Left renal cortex interstitium (tissue), 4 donors: ENCODE data around the gene CSGALNACT2. TPM values are rescaled to one million over a fixed set of nuclear protein-coding genes. Genes with fewer than 3 reads are reported as not detected.

Experiments
- DNase-seq, 4 donors: peaks; one replicate each; pipeline ENCODE4 v3.0.0-alpha.2; 2013; ENCODE audit warnings: low read depth in 4 of 4, low spot score in 2 of 4, missing footprints in 1 of 4
- polyA plus RNA-seq, 4 donors: library from polyadenylated mRNA; unstranded; fragments of 120-200 nt; gene quantifications; one replicate each; pipeline ENCODE4 v1.2.1, GENCODE V29; 2013; ENCODE audit not compliant: insufficient read length in 4 of 4

The CSGALNACT2 gene
- polyA plus RNA-seq, 4 donors = 17.6 to 21.5 (median 18.6) TPM

- DNase-seq = no peak
These were observed 26.2 kb upstream of the CSGALNACT2 start for GRCh38 chr10:43111921-43112607.

GRCh38 chr10:43112608-43112961 is 25.7 kb upstream of the CSGALNACT2 start:
- DNase-seq = no peak

DNA sequence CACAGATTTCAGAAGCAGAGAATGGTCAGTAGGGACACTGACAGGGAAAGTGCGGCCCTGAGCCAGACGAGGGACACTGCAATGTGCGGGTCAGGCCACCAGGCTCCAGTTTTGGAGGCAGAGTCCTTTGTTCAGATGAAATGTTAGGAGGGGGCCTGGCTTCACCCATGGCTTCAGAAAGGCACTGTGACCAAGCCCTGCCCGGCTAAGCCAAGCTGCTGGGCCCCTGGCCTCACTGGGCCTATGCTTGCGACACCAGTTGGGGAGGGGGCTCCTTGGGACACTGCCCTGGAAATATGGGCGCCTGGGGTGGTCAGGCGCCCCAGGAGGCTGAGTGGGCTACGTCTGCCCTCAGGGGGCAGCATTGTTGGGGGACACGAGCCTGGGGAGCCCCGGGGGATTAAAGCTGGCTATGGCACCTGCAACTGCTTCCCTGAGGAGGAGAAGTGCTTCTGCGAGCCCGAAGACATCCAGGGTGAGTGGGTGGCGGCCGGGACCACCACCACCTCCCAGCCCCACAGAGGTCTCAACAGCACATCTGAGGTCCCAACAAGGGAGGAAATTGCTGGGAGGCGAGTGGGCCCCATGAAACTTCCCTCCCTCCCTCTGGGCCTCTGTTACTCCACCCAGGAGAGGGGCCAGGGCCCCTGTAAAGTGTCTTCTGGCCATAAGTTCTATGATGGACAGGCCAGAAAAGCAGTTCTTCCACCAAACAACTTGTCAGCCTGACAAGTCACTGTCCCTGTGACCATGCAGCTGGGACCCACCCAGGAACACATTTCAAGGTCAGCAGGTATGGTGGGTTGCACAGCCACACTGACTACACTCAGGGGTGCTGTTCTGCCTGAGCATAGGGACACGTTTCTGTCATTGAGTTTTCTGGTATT is 24.8 kb upstream of the CSGALNACT2 start:
- DNase-seq = no peak

DNA sequence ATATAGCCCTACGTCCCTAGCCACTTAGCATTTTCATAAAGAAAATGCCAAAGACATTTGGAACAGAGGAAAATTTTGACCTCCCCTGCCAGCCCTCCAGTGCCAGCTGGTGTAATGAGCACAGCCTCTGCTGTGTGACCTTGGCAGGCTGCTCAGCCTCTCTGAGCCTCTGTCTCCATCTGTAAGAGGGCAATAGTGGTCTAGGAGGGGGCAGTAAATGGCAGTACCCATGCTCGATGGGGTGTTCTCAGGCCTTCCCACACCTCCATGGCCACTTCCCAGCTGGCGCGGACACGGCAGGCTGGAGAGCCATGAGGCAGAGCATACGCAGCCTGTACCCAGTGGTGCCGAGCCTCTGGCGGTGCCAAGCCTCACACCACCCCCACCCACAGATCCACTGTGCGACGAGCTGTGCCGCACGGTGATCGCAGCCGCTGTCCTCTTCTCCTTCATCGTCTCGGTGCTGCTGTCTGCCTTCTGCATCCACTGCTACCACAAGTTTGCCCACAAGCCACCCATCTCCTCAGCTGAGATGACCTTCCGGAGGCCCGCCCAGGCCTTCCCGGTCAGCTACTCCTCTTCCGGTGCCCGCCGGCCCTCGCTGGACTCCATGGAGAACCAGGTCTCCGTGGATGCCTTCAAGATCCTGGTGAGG is 24.0 kb upstream of the CSGALNACT2 start:
- no peak for DNase-seq

DNA sequence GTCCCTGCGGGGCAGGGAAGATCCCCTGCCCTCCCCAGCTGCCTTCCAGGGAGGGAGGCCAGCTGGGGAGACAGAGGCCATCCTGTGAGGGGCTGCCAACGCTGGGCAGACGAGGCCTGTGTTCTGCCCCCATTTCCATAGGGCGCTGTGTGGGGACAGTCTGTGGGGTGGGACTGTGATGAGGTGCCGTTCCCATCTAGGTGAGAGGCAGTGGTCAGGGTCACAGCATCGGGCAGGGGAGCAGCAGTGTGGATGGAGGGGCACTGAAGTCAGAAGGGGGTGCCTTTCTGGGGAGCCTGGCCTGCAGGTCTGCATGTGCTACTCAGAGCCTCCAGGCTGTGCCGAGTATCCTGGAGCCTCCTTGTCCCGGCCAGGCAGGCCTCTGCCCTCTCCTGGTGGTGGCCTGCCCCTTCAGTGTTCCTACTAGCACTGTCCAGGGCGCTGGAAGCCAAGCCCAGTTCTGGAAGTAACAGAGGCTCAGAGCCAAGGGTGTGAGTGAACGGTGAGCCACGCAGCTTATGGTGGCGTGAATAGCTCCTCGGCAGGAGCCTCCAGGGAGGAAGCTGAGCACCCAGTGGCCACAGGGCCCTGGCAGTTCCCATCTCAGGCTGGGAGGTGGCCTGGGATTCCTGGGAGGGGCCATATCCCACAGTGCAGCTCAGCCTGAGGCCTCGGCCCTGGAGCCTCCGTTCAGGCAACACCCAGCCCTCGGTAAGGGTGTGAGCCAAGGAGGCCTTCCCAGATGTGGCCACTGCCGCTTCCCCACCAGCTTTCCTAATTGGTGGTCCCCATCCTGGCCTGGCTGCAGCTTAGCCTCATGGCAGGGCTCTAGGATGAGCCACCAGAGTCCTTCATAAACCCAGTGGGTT is 23.3 kb upstream of the CSGALNACT2 start:
- no peak for DNase-seq

- DNase-seq = no peak
These were observed 22.2 kb upstream of the CSGALNACT2 start for GRCh38 chr10:43115881-43116595.

DNA sequence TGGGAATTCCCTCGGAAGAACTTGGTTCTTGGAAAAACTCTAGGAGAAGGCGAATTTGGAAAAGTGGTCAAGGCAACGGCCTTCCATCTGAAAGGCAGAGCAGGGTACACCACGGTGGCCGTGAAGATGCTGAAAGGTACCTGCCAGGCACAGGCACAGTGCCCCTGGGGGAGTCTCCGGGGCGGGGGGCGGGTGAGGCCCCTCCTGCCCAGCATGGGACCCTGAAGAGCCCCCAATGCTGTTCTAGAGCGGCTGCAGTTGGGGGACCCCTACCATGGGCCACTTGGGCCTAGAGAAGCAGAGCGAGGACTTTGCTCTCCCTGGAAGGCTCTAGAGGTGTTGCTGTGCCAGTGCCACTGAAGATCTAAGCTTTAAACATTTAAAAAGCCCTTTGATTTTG is 21.6 kb upstream of the CSGALNACT2 start:
- DNase-seq = no peak

GRCh38 chr10:43117031-43117776 is 21.0 kb upstream of the CSGALNACT2 start:
- no peak for DNase-seq

DNA sequence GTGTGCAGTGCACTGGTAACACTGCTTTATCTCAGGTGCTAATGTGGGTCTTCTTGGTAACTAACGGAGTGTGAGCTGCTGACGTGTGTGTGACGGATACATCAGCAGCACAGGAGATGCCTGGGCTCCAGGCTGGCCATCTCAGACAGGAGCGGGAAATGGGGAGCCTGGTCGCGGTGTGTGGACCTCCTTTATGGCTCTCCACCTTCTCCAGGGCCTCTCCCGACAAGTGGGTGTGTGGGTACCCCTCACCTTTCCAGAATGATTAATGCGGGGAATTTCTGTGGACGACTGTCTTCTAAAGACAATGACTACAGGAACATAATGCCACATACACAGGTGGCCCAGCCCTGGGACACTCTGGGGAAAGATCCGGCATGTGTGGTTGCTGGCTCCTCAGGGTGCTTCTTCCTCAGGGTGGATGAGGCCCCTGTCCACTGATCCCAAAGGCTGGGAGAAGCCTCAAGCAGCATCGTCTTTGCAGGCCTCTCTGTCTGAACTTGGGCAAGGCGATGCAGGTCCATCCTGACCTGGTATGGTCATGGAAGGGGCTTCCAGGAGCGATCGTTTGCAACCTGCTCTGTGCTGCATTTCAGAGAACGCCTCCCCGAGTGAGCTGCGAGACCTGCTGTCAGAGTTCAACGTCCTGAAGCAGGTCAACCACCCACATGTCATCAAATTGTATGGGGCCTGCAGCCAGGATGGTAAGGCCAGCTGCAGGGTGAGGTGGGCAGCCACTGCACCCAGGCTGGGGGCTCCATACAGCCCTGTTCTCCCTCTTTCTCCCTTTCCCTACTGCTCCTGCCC is 20.3 kb upstream of the CSGALNACT2 start:
- no peak for DNase-seq

GRCh38 chr10:43118631-43119415 is 19.4 kb upstream of the CSGALNACT2 start:
- no peak for DNase-seq

- DNase-seq = no peak
These were observed 18.7 kb upstream of the CSGALNACT2 start for GRCh38 chr10:43119416-43120115.

GRCh38 chr10:43120116-43120928 is 17.9 kb upstream of the CSGALNACT2 start:
- DNase-seq = no peak

DNA sequence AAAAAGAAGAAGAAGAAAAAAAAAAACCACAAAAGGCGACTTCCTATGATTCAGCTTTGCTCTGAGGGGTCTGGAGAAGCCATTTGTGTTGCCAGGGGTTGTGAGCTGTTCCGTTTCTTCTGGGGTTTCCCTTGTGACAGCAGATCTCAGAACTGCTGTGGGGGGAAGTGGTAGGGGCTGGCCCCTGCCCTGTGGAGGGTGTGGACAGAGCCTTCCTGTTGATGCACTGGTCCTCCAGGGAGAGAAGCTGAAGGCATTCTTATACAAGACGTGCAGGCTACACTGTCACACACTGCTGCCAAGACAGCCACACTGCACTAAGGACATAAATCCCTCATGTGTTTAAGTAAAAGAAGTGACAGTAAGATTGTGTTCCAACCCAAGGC is 17.3 kb upstream of the CSGALNACT2 start:
- DNase-seq = no peak

GRCh38 chr10:43121444-43121843 is 16.8 kb upstream of the CSGALNACT2 start:
- DNase-seq = no peak

DNA sequence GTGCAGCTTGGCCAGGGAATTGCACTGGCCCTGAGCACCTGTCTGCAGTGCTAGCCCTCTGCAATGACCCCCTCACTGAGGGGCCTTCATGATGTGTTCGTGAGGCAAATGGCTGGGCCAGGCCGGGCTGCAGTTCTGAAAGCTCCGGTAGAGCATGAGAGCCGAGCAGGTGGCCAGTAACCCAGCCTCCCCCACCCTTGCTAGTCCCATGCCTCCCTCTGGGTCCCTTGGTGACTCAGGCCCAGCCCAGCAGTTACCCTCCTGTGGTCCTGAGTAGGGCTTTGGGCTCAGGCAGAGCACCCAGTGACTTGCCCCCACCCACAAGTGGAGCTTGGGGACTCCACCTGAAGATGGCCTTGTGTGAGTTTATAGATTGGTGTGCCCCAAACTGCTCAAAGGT is 16.1 kb upstream of the CSGALNACT2 start:
- no peak for DNase-seq

DNA sequence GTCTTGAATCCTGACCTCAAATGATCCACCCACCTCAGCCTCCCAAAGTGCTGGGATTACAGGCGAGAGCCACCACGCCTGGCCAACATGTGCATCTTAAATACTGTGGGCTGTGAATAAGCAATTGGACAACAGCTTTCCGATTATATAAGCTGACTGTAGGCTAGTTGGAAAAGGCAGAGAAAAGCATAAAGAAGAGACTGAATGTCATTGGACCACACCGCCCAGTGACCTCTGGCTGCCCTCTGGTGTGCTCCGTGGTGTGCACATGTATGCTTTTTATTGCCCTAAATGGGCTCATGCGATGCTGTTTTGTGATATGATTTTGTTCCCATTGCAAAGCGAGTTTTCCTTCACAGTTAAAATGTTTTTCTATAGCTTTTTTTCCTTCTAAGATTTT is 15.4 kb upstream of the CSGALNACT2 start:
- DNase-seq = no peak
